GM18870 (cell line): ENCODE results near the gene B4GAT1.

Experiments used
- ATAC-seq: cut with Tn5 transposase; IDR thresholded peaks from one replicate; pipeline ENCODE4 v1.9.1; 2021; ENCODE audit warnings: moderate library complexity; ENCODE audit not compliant: unreplicated experiment

Gene B4GAT1

DNA sequence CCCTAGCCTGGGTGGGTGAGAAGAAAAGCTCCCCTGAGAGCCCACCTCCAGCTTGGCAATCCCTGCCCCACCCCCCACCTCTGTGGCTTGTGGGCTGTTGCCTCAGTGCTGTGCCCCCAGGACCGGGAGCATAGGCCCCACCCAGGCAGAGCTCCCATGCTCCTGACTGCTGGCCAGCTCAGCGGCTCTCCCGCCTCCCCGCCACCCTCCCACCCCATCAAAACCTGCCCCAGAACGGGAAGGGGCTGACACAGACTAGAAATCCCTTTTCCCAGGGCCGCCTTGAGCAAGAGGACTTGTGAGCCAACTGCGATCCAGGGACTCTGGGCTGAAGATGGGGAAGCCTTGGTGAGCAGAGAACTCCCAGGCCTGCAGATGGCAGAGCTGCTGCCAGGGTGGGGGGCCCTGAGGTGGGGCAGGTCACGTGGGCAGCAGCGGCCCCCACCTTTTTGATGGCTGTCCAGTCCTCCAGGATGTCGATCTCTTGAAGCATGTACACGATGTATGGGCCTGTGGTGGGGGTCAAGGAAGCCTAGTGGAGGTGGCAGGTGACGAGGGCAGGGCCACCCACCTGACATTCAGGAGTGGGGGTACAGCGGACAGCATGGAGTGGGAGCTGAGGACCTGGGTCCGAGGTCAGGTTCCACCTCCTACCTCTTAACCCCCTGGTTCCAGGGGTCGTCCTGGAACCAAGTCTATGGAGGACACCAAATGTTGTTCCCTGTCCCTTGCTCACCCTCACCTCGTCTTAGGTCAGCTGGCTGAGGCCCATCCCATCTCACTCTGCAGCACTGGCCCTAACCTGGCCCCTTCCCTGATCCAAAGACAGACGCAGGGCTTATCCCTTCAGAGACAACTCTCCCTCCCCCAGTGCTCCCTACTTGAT lies 8.9 kb downstream of the B4GAT1 start:
- ATAC-seq: no peak

DNA sequence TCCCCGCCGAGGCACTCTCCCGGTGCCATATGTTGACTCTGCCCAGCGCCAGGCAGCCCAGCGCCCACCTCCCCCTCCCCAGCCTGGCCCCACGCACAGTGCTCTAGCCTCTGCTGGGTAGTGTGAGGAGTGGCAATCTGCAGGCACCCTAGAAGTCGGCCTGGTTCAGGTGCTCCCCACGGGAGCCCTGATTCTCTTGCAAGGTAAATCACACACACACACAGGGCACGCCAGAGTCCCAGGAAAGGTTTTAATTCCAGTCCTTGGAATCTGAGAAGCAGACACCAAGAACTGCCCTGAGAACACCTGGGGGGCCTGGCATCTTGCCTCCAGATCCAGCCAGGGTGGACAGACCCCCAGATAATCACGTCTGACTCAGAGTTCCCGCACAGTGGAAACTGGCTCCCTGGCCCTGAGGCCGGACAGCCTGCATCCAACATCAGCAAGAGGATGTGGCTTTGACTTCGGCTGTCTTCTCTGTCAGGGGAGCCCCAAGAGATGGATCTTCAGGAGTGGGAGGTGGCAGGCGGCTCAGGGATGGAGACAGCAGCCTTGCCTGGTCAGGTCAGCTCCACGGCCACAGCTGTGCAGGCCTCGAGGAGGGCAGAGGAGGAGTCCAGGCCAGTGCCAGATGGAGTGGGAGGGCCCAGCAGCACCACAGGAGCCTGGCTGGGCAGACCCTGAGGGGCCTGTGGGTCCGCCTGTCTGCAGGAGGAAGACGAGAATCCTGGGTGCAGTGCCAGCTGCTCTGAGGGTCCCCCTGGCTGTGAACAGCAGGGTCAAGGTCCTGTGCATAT lies 10.1 kb downstream of the B4GAT1 start:
- no peak for ATAC-seq

DNA sequence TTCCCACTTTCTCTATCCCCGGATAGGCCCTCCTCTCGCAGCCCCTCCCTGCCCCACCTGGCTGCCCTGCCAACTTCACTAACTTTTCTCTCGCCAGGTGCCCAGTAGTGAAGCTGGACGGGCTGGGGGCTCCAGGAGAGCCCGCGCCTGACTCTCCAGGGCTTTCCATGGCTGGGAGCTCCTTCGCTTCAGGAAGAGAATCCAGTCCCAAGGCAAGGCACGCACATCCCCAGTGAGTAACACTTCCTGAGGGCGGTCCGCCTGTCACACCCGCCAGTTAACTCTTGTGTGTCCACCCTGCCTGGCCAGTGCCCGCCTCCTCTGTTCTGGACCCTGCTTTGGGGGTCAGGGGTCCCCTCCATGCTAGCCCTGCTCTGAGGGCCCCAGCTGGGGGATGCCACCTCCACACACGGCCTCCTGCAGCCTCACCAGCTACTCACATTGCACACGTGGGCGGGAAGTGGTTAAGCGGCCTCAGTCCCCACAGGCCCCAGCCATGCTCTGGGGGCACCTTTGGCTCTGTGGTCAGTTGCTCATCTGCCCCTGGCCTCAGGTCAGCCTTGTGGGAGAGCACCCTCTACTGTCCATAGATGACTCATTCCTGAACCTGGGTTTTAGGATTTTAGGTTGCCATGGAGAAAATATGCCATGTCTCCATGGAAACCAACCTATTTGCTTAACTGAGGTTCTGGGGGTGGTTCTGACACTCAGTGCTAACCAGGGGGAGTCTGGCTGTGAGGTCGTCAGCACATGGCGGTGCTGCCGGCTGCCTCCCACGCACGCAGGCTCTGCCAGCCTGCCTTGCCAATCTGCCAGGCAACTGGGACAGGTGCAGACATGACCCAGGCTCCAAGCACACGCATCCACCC lies 11.0 kb downstream of the B4GAT1 start, which contains the start of gene RIN1:
Gene RIN1 (minus strand): TSS at position 201 of the 869 bp plus-strand sequence. CDS start 32 bp downstream, at position 169.
- peak; percentile 49 for ATAC-seq

DNA sequence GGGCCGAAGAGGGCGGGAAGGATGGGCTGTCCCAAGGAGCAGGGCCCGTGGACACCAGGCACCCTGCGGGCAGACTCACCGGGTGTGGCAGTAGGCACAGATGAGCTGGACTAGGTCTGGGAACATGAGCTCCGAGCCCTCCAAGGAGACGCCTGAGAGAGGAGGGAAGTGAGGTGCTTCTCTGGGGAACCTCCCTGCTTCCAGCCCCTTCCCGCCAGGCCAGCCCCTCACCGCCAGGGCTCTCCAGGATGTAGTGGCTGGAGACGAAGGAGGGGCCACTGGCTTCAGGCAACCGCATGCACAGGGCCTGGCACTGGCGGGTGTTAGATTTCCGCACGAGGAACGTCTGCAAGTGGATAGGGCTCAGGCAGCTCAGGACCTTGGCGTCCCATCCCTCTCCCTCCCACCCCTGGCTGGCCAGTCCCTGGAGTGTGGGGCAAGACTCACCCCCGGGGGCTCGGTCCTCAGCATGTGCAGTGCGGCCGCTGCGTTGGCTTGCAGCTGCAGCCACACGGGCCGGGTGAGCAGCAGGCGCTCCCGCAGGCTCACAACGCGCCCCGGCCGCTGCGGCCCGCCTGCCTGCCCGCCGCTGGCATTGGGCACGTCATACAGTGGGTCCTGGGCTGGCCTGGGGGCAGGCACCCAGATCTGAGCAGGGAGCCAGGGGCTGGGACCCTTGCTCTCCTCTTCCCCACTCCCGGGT lies 11.7 kb downstream of the B4GAT1 start:
- ATAC-seq: no peak

DNA sequence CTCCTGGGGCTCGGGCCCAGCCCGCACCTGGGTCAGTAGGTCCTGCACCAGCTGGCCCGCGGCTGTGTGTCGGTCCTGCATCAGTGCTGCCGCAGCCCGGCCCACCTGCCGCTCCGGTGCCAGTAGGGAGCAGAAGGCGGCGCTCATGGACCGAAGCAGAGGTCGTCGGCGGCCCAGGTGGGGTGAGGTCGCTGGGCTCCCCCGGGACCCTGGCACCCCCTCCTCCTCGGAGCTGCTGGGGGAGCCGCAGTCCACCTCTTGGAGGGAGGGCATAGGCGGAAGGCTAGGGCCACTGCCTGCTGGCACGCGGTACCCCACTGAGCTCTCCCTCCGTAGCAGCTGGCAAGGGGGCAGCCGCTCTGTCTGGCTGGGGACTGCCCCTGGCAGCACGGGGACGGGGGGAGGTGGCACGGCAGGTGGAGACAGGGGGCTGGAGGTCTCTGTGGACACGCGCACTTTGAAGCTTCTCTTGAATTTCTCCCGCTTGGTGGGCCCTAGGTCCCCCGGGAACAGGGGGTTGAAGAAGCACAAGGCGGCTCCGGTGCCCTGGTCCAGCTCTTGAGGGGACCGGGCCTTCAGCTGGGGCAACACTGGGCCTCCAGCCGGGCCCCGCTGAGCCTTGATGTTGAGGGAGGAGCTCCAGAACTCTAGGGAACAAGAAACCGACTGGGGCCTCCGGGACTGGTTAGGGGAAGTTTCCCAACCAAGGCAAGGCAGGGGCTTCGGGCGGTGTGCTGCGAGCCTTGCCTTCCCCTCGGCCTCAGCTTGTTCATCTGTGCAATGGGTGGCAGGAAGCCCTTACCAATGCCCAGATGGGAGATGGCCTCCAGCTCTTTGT lies 12.6 kb downstream of the B4GAT1 start:
- no peak for ATAC-seq

DNA sequence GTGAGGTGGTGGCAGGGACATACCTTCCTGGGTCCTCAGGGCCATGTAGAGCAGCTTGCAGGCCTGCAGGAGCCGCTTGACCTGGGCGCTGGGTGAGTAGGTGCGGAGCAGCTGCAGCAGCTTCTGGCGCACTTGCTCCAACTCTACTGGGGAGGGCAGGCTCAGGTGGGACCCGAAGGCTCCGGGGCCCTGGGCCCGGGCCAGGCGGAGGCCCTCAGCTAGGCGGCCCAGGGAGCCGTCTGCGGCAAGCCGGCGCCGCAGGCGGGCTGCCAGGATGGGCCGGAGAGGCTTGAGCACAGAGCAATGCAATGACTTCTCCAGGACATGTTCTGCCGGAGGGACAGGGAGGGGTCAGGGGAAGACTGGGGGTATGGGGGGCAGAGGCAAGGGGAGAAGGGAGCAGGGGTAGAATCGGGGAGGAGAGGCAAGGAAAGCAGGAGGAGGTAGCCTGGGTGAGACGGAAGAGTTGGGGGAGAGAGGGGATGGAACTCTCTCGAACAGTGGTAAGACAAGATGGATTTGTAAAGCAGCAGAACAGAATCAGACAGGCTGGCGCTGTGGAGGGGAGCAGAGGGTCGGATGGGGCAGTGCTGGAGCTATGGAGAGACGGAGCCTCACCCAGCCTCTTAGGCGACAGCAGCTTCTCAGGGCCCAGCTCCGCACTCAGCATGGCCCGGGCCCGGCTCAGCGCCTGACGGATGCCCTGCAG lies 13.4 kb downstream of the B4GAT1 start:
- no peak for ATAC-seq

DNA sequence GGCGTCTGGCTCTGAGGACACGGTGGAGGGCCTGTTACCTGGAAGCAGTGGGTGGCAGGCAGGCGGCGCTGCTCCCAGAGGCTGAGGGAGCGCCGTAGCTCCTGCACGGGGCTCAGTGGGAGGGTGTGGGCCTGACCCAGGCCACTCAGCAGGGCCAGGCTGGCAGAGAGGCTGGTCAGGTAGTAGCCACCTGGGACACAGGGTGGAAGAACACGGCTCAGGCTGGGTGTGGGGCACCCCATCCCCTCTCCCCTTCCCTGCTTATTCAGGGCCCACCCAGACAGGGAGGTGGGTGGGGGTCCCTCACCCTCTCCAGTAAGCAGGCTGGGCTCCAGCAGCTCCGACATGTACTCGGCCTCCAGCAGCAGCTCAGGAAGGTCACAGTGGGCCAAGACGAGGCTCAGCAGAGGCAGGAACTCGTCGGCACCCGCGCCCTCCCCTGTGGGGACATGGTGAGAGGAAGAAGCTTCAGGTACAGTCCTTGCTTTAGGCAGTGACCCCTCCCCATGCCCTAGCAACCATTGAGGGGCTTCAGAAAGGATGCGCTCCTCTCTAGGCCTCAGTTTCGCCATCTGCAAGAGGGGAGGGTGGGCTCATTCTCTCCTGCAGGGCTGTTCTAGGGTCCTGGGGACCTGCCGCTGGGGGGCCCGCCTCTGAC lies 14.1 kb downstream of the B4GAT1 start:
- ATAC-seq: no peak

DNA sequence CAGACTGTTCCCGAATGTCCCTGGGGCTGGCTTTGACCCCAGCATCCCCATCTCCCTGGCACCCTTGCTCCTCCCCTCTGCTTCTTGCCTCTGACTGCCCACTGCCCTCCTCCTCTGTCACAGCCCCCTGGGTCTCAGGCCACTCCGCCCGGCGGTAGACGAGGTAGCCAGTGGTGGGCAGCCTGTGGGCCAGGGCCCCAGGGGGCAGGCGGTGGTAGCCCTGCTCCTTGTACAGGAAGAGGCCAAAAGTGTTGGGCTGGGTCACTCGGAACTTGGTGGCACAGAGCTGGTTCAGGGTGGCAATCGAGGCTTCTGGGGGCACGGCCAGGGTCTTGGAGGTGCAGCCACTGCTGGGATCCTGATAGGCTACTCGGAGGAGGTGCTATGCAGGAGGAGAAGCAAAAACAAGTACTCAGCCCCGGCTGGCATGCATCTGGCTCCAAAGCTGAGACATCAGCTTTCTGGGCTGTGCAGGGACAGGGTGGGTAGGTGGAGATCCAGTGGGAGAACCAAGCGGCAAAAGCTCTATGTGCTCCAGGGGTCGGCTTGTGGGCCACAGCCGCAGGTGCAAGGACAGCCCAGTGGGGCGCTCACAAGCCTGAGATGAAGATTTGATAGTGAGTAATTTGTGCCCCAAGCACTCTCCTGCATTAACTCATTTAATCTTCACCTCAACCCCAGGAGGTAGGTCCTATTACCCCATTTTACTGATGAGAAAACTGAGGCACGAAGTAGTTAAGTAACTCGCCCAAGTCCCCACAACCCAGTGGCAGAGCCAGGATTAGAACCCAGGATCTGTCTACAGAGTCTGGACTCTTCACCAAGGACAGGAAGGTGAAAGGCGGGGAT lies 14.8 kb downstream of the B4GAT1 start:
- ATAC-seq: no peak

DNA sequence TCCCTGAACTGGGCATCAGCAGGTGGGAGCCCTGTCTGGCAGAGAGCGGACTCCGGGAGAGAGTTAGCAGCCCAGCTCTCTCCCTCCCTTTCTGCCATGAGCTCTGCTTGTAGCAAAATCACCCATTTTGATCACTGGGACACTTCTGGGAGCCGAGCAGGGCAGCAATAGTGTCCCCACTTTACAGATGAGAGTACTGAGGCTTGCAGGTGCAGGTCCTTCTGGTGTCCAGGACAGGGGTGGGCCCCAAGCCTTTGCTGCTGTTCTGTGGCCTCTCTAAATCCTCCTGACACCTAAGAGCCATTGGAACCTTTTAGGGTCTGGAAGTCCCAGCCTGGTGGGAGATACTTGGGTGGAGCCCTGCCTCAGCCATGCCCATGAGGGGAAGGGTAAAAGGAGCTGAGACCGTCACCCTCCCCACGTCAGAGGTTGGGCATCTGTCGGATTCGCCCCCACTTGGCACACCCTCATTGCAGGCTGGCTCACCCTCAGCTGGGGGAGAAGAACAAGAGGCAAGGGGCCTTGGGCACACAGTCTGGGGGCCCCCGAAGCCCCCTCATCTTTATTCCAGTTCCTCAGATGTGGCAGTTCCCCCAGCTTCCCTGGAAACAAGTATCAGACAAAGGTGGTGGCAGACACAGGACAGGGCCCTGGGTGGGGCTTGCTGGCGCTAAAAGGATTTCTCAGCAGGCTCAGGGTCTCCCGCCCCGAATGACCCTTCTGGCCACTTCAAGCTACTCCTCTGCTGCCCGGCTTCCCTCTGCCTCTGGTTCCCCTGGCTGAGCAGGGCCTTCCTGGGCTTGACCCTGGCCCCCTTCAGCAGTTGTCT lies 15.7 kb downstream of the B4GAT1 start:
- no peak for ATAC-seq

DNA sequence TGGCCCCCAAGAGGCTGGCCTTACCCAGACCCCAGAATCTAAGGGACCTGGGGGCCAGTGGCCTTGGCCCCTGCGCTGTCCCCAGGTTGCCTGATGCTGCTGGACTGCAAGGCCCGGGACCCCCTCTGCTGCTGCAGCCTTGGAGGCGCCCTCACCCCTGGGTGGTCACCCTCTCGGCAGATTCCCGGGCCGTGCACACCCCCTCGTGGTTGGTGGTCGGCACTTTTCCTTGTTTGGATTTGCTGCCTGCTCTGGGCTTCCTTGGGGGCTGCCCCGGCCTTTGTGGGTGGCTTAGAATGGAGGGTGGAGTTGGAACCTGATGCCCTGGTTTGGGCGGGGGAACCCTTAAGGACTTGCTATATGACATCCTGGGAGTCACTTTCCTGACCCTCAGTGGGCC lies 16.5 kb downstream of the B4GAT1 start:
- ATAC-seq: no peak

DNA sequence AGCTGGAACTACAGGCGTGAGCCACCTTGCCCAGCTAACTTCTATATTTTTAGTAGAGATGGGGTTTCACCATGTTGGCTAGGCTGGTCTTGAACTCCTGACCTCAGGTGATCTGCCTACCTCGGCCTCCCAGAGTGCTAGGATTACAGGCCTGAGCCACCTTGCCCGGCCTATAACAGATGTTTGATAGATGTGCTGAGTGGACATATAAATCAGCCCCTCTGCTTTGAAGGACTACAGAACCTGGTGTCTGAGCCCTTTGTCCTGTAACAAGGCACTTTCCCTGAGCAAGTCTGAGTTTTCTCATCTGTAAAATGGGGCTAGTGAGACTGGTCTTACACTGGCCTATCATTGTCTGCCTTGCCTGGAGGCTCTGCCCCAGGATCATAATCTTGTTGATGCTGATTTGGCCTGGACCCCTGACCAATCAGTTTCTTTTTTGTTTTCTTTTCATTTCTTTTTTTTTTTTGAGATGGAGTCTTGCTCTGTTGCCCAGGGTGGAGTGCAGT lies 18.2 kb downstream of the B4GAT1 start:
- ATAC-seq: no peak

DNA sequence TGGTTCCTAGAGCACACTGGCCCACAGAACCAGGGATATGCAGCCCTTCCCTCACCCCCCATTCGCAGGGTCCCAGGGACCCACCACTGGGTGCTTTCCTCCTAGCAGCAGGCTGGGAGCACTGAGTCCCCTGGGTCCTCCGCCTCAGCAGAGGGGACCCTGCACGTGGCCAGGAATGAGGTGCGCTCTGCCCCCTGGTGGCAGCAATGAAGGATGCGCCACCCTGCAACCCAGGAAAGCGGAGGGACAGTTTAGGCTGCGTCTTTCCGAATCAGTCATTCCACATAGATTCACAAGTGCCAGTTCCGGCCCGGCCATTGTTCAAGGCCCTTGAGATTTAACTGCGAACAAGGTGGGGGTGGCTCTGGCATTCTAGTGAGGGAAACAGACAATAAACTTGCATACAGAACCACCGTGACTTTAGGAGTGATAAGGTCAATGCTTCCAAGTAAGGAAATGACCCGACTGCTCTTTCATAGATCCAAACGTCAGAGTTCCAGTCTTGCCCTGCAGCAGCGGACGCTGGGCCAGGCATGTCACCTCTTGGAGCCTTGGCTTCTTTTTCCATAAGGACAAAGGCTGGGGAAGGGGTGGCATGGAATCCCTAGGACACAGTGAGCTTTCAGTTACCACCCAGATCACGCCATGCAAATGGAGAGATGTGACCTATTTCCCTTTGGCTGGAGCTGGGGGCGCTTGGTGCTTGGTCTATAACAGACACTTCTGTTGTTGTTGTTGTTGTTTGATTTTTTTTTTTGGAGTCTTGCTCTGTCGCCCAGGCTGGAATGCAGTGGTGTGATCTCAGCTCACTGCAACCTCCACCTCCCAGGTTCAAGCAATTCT lies 18.9 kb downstream of the B4GAT1 start:
- ATAC-seq: no peak

DNA sequence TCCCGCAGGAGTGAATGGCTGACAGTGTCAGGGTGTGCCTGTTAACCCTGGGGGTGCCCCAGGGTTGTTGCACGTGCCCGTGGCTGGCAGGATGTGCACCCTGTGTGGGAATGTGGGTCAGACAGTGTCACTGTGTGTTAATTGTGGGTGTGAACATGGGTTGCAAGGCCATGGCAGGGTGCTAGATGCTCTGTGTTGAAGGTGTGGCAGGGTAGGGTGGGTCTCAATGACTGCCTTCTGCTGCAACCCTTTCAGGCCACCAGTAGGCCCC lies 19.5 kb downstream of the B4GAT1 start:
- no peak for ATAC-seq

DNA sequence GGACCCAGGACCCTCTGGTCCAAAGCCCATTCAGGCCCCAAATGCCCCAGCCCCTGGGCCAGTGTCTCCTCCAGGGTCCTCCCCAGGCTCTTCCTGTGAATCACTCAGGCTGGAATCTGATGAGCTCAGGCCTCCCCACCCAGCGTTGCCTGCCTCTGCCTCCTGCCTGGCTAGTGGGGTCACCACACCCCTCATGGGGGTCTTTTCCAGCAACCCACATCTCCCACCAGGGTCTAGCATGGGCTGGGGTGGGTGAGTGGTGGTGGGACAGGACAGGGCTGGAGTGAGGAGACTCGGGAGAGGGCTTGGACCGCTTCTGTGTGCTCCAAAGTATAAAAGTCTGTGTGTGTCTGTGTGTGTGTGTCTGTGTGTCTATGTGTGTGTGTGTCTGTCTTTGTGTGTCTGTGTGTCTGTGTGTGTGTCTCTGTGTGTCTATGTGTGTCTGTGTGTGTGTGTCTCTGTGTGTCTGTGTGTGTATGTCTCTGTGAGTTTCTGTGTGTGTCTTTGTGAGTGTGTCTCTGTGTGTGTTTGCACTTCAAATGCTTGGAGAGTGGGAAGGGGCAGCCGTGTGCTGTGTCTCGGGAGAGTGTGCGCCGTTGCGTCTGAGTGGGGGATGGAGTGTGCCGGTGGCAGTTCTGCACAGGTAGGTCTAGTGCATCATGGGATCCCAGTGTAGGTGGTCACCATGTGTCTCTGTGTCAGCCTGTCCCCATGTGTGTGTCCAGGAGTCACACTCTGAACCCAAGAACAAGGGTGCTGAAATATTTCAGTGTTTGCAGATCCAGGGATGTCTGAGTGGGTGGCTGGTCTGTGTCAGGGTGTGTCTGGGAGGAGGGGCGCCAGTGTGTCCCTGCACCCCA lies 20.0 kb downstream of the B4GAT1 start:
- ATAC-seq: no peak
